ENCODE results near the gene CSRP2.

DNA sequence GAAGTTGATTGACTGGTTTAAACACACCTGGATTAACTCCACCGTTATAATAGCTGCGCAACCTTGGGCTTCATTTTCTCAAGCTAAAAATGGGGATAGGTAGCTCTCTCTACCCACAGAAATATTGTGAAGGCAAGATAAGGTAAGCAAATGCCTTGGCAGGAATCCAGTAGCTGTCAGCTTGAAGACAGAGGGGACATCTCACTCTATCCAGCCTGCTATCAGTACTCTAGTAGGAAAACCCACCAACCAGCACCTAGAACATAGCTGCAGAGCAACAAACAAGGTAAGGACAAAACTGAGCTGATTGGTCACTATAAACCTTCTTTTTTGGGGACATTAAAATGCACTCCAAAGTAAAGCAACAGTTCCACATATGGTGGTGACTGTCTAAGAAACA lies 7.7 kb downstream of the CSRP2 start:
- TF ChIP-seq POLR2AphosphoS5 (IDR thresholded peaks at IDR 0.05) (no peak), EP300 (IDR thresholded peaks at IDR 0.05) (no peak), POLR2A (IDR thresholded peaks at IDR 0.05; ENCODE audit: low read depth) (no peak)
